GM19468 (cell line): ENCODE data around the gene MAST4.

ENCODE experiments used
- ATAC-seq: cut with Tn5 transposase; IDR thresholded peaks from one replicate; pipeline ENCODE4 v1.9.1; 2021; ENCODE audit warnings: mild to moderate bottlenecking, moderate library complexity, moderate number of reproducible peaks; ENCODE audit not compliant: unreplicated experiment; ENCODE audit errors: extremely low read depth

The MAST4 gene

DNA sequence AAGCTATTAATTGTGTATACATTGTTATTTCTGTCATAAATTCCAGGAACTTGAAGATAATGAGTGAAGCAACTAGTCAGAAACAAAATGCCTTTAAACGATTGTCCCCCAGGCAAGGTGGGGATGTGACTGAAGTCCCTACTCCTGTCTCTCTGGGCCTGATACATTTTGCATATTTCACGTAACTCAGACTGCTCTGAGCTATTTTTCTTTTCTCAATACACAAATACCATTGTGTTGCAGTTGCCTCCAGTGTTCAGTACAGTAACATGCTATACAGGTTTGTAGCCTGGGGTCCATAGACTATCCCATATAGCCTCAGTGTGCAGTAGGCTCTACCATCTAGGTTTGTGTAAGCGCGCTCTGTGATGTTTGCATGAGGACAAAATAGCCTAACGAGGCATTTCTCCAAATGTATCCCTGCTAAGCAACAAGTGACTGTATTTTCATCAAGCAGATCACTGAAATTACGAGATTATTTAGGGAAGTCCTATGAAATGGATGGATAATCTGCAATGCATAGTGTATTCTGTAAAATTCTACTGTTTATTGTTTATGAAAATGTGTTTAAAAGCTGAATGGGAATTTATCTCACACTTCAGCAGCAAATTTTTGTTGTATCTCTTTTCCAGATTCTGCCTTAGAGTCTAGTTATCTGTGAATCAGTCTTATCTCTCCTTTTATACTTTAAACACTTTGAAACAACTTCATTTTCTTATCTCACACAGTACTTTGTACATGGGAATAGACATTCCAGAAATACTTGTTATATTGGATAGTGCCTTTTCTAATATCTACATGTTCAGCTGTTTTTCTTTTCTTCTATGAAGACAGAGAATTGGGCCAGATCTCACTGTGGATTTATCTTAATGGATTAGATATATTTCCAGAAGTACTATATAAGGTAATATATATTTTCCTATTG is 449.9 kb downstream of the MAST4 start:
- ATAC-seq = no peak

GRCh38 chr5:67047160-67047559 is 451.0 kb downstream of the MAST4 start:
- ATAC-seq = no peak

GRCh38 chr5:67047616-67048015 is 451.4 kb downstream of the MAST4 start:
- no peak for ATAC-seq

DNA sequence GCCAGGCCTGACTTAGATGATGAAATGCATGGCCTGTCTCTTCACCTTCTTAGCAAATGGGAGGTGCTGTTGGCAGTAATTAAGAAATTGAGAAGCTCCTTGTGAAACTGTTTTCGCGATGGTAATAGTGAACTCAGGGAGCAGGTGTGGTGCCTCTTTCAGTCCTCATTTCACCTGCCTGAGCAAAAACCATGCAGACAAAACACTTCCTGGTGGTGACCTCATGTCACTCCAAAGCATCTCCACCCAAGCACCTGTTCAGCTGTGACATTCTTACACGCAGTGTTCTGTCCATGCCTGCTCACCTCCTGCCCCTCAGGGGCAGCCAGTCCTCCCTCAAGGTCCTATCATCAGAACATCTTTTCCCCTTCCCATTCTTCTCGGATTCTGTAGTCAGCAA is 453.9 kb downstream of the MAST4 start:
- no peak for ATAC-seq

- no peak for ATAC-seq
These were observed 454.4 kb downstream of the MAST4 start for GRCh38 chr5:67050635-67051034.

DNA sequence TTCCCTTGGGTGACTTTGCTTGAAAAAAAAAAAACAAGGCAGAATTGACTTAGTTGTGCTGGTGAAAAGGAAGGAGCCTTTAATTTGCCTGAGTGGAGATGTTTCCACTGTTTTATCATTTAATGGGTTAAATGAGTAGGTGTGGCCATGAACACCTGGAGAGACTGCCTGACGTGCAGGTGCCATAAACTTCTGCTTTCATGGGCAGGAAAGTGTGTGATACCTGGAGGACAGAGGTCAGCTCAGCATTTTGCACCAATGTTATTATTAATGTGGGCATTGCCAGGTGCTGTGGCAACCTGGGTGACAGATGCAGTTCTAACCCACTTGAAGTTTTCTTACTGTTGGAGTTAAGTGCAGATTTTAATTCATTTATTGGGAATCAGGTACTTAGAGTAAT is 455.0 kb downstream of the MAST4 start:
- no peak for ATAC-seq

DNA sequence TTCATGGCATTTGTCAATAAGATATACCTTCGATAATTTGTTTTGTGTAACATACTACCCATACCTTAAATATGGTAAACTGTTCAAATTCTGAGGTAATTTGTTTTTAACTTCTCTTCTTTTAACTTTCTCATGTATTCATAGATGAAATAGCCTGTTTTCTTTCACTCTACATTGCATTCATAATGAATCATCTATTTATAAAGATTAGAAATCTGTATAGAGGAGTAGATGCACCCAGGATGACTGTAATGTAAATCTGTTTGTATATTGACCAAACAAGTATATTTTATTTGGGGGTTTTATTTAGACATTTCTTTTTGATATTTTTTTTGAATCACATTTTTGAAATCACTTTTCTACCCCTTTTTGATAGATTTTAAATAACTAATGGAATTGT is 455.8 kb downstream of the MAST4 start:
- ATAC-seq = no peak

- ATAC-seq = no peak
These were observed 457.0 kb downstream of the MAST4 start for GRCh38 chr5:67053229-67053628.

- ATAC-seq = no peak
These were observed 463.0 kb downstream of the MAST4 start for GRCh38 chr5:67058998-67059743.

GRCh38 chr5:67059744-67060490 is 463.7 kb downstream of the MAST4 start:
- no peak for ATAC-seq

- ATAC-seq = no peak
These were observed 465.3 kb downstream of the MAST4 start for GRCh38 chr5:67061511-67061910.

GRCh38 chr5:67063055-67063454 is 466.9 kb downstream of the MAST4 start:
- no peak for ATAC-seq

DNA sequence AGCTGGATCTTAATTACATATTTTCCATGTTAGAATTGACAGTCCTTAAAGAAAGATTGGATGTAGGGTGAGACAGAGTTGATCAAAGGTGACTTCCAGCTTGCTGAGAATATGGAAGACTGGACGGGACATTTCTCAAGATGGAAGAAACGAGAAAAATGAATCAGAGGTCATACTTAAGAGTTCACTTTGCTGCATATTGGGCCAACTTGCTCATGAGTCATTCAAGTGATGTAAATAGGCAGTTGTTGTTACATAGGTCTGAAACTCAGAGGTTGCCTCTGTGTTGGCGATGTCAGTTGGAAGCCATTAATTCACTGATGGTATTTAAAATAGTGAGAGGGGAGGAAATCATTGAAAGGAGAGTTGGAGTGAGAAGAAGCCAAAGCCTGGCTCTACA is 467.6 kb downstream of the MAST4 start:
- no peak for ATAC-seq

DNA sequence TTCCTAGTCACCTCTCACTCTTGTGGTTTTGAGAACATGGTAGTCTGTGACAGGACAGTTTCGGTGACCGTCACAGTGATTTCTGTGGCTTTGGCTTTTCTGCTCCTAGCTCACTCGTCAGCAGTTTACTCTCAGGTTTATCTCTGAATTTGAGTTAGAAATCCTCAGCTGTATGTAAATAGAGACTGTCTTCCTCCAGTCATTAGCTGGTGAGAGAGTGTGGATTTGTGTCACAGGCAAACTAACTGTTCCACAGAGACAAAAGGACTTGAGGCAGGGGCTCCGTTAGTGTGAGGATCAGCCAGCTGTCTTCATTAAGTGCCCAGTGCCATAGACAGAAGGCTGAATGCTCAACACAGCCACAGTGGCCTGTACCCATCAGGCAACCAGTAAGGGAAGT is 469.0 kb downstream of the MAST4 start:
- ATAC-seq = no peak

GRCh38 chr5:67065696-67066095 is 469.5 kb downstream of the MAST4 start:
- ATAC-seq = no peak

GRCh38 chr5:67066815-67067214 is 470.6 kb downstream of the MAST4 start:
- no peak for ATAC-seq

DNA sequence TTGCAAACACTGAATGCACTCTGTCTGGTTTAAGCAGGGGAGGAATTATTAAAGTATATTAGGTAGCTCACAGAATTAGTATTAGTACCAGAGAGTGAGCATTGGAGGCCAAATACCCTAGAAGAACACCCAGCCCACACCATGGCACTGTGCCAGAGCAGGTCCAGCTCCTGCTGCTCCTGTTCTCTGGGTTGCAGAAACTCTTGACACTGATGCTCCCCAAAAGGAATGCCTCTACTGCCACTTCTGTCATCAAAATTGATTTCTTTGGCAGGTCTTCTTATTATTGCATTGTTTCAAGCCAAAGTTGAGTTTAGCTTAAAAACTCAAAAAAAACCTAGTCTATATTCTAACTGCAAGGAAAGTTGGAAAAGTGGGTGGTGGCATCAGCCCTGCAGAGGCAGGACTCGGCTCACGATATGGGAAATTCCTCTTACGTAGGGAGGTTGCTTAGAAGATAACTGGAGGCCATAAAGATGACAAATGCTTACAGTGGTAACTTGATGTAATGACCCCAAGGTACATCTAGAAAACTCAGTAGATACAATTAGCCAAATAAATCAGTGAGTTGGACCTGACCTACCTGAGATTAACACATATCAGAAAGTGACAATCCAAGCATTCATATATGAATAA is 477.0 kb downstream of the MAST4 start:
- no peak for ATAC-seq

DNA sequence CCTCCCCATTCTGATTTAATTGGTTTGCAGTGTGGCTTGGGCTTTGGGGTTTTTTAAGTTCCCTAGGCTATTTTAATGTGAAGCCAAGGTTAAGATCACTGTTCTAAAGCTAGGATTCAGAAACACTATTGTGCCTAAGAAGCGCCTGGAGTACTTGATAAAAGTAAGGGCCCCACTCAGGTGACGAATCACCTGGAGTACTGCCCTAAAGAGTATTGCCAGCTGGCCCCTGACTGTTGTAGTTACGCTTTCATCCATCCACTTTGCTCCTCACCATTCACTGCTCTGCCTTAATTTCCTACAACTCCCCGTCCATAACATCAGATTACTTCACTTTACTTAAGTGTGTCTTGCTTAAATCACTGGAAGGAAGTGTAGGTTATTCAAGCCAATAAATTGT is 481.1 kb downstream of the MAST4 start:
- ATAC-seq = no peak

DNA sequence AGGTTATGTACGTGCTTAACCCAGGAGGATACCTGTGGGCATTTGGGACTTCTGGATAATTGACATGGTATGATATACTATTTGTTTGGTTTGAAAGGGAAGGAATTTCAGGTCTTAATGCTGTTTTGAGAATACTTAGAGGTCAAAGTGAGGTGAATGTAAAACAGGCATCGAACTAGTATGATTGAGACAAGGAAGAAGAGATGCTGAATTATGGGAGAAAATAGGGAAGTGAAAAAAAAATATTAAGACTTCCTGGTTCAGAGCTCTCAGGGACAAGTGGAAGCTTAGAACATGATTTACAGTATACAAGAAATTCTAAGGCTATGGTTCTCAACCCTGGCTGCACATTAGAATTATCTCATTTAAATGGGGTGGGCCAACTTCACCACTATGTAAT is 485.1 kb downstream of the MAST4 start:
- ATAC-seq = no peak

GRCh38 chr5:67082941-67083340 is 486.7 kb downstream of the MAST4 start:
- ATAC-seq = no peak
